ENCODE measurements around the gene PACSIN2.

GRCh38 chr22:42912059-42912458 is 102.9 kb downstream of the PACSIN2 start:
- no peak for TF ChIP-seq POLR2AphosphoS5 (IDR thresholded peaks at IDR 0.05; ENCODE audit: low read depth, low read length)
- TF ChIP-seq TAF1 (IDR thresholded peaks at IDR 0.05; ENCODE audit: borderline replicate concordance, insufficient read depth, low read length), result no peak

Measured in PFSK-1 (cell line).